Prostate gland (tissue), 2 donors: Measurements from ENCODE around the gene FOXP1.

Experiments
- CTCF ChIP-seq, 4 experiments: fragments of 200-600 bp in 2 of 4; fragments of 450-650 bp in 2 of 4; sonication (generic) in 2 of 4; IDR thresholded peaks; 1 replicate in 3 of 4; 2 replicates in 1 of 4; pipeline ENCODE4 v1.5.1; 2016 to 2019; ENCODE audit warnings: antibody characterized with exemption in 4 of 4, mild to moderate bottlenecking in 2 of 4, moderate library complexity in 2 of 4
- POLR2A ChIP-seq: fragments of 450-650 bp; IDR thresholded peaks from one replicate; pipeline ENCODE4 v1.6.1; 2016; ENCODE audit warnings: antibody characterized with exemption, mild to moderate bottlenecking

- TF ChIP-seq POLR2A = no peak
- no peak for TF ChIP-seq CTCF (IDR thresholded peaks at IDR 0.05)
These were observed 132.5 kb downstream of the FOXP1 start for GRCh38 chr3:71451060-71451459.
